ENCODE data around the gene IFT80.

IFT80 gene

DNA sequence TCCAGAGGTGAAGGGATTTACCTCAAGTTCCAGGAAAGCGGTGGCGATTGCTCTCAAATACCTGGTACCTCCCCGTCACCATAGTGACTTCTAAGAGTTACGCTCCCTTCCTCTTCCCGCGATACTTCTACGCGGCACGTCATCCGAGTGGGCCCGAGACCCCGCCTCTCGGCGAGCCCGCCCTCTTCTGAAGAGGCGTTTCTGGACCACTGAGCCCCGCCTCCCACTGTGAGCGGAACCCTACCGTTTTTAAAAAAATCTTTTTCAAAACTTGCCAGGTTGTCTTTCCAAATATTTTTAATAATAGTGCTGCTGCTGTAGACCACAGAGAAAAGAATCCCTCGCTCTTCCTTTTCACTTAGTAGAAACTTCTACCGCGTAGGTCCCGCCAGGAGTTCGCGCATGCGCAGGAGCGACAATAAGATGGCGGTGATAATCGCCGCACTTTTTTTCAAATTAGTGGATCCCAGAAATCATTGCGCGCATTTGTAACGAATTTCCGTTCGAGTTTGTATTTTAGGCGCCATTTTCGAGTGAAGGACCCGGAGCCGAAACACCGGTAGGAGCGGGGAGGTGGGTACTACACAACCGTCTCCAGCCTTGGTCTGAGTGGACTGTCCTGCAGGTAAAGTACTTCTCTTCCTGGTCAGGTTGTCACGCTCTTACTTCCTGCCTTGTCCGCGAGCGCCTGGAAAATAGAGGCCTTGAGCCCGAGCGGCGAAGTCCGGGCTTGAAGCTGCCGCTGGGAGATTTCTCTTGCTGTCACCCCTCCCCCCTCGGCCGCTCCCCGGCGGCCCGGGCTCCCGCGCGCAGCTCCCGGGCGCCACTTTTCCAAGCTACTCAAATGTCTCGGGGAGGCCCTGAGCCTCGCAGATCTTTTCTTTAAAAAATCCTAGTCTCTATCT lies at the start of gene IFT80, which contains the start of gene SMC4:
IFT80 (minus strand) TSS at position 101 of the 905 bp plus-strand sequence. CDS start 14,625 bp downstream, outside the sequence.
SMC4 (plus strand) TSS at position 526 of the 905 bp plus-strand sequence. CDS start 1,177 bp downstream, outside the sequence.
- peak; percentile 97 for DNase-seq

DNA sequence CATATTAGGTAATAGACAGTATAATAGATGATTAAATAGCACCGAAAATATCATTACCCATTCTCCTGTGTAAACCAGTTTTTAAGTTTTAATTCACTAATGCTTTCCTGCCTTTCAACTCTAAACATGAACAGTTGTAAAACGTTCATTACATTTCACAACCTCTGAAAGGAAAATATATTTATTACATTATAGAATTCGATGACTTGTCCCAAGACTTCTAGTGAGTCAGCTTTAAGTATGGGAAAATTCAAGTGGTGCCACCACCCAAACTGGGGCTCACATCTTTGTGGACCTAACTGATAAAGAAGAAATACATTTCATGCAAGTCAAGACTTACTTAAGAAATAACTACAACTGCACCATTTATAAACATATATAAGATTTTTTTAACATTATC lies 48.5 kb upstream of the IFT80 start:
- DNase-seq = no peak

DNA sequence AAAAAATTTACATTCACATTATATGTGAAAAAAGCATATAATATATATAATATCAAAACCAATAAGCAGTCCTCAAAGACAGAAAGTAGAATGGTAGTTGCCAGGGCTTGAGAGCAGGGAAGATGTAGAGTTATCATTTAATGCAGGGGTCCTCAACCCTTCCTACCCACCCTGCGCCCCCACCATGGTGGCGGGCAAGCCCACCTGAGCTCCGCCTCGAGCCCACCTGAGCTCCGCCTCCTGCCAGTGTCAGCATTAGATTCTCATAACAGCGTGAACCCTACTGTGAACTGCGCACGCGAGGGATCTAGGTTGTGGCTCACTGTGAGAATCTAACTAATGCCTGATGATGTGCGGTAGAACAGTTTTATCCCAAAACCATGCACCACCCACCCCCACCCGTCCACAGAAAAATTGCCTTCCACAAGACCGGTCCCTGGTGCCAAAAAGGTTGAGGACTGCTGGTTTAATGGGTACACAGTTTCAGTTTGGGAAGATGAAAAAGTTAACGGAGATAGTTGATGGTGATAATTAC lies 47.6 kb upstream of the IFT80 start:
- no peak for DNase-seq

DNA sequence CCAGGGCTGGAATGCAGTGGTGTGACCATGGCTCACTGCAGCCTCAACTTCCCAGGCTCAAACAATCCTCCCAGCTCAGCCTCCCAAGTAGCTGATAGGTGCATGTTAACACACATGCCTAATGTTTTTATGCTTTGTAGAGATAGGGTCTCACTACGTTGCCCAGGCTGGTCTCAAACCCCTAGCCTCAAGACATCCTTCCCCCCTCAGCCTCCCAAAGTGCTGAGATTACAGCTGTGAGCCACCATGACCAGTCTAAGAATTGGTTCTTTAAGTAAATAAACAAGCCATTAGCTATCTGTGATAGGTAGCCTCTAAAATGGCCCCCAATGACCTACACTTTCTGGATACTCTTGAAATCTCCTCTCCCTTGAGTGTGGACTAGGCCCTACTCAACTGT lies 46.8 kb upstream of the IFT80 start:
- DNase-seq = no peak

- no peak for DNase-seq
These were observed 45.4 kb upstream of the IFT80 start for GRCh38 chr3:160444411-160444810.

GRCh38 chr3:160440687-160441086 lies 41.7 kb upstream of the IFT80 start:
- DNase-seq = no peak

- DNase-seq = no peak
These were observed 38.0 kb upstream of the IFT80 start for GRCh38 chr3:160437083-160437455.

- DNase-seq = no peak
These were observed 36.7 kb upstream of the IFT80 start for GRCh38 chr3:160435747-160436146.

GRCh38 chr3:160435095-160435494 lies 36.1 kb upstream of the IFT80 start:
- DNase-seq = no peak

GRCh38 chr3:160434071-160434470 lies 35.0 kb upstream of the IFT80 start:
- no peak for DNase-seq

DNA sequence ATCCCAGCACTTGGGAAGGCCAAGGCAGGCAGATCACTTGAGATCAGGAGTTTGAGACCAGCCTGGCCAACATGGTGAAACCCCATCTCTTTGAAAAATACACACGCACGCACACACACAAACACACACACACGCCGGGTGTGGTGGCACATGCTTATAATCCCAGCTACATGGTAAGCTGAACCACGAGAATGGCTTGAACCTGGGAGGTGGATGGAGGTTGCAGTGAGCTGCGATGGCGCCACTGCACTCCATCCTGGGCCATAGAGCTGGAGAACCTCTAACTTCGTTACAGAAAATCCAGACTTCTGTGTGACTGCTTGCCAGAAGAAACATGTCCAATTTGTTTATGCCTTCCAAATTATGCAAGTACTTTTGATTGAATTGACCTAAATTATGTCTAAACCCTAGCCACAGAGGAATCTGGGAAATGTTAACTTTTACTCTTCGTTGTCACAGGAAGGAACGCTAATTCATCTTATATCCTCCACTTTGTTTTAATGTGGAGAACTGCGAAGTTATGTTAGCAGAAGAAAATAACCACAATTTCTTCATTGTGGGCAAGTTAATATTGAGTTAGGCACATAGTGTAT lies 28.9 kb upstream of the IFT80 start:
- no peak for DNase-seq

- DNase-seq = no peak
These were observed 18.3 kb upstream of the IFT80 start for GRCh38 chr3:160417311-160417710.

- peak; percentile 57 for DNase-seq
These were observed 14.7 kb upstream of the IFT80 start for GRCh38 chr3:160413613-160414248.

- no peak for DNase-seq
These were observed 13.5 kb upstream of the IFT80 start for GRCh38 chr3:160412477-160412876.

DNA sequence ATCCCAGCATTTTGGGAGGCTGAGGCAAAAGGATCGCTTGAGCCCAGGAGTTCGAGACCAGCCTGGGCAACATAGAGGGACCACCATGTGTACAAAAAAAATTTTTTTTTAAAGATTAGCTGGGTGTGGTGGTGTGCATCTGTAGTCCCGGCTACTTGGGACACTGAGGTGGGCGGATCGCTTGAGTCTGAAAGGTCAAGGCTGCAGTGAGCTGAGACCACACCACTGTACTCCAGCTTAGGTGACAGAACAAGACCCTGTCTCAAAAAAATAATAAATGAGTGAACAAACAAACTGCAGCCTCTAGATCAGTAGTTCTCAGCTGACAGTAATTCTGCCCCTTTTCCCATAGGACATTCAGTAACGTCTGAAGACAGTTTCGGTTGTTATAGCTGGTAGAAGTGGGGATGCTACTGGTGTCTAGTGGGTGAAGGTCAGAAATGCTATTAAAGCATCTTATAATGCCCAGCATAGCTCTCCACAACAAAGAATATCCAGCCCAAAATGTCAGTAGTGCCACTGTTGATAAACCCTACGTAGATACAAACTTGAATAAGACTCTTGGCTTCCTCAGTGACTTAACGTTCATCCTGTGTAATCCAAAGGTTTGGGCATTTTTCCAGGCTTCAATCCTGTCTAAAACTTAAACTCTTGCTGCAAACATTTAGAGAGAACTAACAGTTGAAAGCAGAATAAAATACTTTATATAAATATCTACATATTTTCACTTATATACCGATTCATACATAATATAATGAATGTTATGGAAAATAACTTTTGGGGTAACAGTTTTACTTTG lies 11.0 kb upstream of the IFT80 start:
- DNase-seq = no peak

DNA sequence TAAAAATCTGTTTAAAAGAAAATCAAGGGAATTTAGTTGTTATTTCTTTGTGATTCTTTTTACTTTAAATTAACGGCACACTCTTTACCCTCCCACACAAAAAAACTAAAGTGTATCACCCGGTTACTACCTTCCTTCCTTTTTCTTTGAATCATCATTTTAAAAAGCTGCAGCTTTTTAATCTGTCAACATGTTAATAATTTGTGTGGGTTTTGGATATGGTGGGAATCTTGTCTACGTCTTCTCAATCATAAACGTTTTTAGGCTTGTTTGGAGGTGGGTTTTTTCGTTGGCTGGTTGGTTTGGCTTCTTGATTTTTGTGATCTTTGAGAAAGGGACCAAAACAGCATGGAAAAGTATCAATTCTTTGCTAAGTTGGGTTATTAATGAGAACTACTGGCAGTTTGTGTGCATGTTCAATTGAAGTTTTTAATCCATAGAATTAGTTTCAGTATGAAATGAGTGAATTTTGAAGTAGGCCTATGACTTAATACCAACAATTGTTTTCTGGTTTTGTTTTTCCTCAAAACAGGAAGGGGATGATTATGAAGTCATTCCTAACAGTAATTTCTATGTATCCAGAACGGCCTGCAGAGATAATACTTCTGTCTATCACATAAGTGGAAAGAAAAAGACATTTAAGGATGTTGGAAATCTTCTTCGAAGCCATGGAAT lies 4.9 kb upstream of the IFT80 start:
- no peak for DNase-seq

DNA sequence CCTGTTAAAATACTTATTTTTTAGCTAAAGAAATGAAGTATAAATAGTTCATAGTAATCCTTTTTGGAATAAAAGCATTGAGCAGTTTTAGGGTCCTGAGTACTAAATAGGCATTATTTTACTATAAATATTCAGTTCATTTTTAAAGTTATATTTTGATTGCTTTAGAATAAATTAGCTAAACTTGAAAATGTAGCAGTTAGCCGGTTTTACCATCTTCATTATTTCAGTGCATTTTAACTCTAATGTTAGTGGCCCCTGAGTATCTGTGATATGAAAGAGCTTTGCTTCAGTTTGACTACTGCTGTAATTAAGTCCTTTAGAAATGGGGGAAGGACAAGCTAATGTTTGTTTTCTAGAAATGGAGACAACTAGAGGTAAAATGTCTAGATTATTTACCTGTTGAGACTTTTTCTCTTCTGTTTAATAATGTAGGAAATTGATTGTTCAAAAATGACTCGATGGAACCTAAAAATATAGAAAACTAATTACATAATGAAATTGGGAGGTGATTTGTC lies 4.1 kb upstream of the IFT80 start:
- DNase-seq = no peak

DNA sequence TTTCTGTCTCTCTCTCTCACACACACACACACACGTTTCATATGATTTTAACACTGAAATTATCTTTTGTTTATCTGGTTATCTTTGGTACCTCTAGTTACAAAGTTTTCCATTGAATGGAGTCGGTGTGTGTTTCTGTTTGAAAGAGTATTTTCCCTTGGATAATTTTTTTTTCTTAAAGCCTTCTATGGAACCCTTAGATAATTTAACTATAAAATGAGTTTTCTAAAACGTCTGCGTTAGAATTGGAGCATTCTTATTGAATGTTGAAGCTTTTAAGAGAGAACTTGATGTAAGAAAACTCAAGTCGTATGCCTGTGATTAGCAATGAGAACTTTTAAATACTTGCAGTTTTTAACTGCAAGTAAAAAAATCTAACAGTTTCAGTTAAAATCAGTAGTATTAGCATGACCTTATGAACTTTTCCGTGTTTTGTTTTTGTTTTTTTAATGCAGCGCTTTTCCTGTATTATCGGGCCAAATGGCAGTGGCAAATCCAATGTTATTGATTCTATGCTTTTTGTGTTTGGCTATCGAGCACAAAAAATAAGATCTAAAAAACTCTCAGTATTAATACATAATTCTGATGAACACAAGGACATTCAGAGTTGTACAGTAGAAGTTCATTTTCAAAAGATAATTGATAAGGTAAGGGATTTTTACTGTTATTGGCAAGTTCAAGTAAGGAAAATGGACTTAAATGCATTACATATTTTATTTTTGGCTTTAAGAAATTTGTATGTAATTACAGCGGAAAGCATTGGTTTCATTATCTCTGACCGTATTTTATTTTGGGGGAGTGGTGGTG lies 3.4 kb upstream of the IFT80 start:
- no peak for DNase-seq

DNA sequence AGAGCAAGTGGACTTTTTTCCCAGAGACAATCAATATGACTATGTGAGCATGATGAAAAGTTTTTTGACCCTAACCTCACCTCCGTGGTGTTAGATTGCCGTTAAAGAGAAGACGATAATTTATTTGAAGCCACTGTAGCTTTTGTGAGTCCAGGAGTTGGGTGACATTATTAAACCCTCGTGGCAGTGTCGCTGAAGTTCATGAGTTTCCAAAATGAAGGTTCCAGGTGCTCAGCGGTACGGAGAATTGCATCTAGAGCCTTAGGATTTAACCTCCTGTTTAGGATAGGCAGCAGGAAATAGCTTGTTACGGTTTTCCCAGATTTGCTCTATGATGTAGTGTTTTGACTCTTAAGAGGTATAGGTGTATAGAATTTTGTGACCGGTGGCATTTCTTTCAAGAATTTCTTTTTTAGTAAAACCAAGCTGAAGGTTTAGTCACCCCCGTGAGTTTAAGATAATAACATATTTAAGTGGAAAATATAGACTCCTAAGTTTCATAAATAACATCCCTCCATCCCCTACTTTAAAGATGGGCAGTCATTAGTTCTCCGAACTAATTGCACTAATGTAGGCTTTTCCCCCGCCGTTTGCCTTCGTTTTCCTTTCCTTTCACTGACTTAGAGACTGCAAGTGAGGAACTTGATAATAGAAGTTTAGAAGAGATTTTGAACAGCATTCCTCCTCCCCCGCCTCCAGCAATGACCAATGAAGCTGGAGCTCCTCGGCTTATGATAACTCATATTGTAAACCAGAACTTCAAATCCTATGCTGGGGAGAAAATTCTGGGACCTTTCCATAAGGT lies 2.5 kb upstream of the IFT80 start:
- peak; percentile 27 for DNase-seq

DNA sequence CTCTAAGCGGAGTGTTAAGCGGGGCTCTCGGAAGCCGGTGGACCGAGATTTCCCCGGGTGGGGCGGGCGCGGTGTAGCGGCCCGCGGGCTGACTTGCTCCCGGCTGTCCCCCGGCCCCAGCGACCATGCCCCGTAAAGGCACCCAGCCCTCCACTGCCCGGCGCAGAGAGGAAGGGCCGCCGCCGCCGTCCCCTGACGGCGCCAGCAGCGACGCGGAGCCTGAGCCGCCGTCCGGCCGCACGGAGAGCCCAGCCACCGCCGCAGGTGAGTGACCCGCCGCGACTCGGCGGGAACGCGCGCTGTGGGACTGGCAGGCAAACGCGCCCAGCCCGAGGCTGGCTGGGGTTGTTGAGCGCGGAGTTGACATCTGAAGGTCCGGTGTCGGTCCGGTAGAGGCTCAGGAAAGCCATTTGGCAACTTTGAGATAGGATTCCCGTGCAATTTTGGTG lies 1.7 kb upstream of the IFT80 start:
- peak; percentile 24 for DNase-seq
